Bronchus fibroblast of lung (primary cell): Measurements from ENCODE around the gene CCR4. TPM values are rescaled to one million over a fixed set of nuclear protein-coding genes. Genes with fewer than 3 reads are reported as not detected.

ENCODE experiments used
- total RNA-seq: library from RNA; depleted of rRNA; stranded (reverse); fragments of >200 nt; gene quantifications from 2 replicates; pipeline ENCODE4 v1.2.3, GENCODE V29; 2015

CCR4 gene
- total RNA-seq: not detected in 2 replicates

DNA sequence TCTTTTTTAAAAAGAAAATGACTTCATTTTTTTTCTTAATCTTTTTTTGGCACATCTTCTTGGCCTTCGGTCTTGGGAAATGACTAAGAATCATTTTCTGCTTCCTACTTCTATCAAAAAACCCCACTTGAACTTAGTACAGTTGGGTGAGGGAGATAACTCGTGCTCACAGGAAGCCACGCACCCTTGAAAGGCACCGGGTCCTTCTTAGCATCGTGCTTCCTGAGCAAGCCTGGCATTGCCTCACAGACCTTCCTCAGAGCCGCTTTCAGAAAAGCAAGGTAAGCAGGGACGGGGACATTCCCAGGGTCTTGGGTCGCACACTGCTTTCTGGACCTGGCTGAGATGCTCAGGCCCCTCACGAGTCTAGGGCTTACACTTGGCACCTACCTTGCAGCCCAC is at the start of gene CCR4:
TSS of gene CCR4 (plus strand) at position 235 of the 402 bp plus-strand sequence. CDS start 1,779 bp downstream, outside the sequence.

Other genes starting within 250 kb of the CCR4 start
- not detected in 2 replicates for gene TRIM71, start 133.6 kb upstream of the CCR4 start, total RNA-seq
- 61.8 and 63.2 TPM in 2 replicates for gene GLB1, start 145.5 kb downstream of the CCR4 start, total RNA-seq
- 1.8 and 2.1 TPM in 2 replicates for gene TMPPE, start 145.5 kb downstream of the CCR4 start, total RNA-seq
- gene CRTAP, start 162.4 kb downstream of the CCR4 start, total RNA-seq: 200 and 206 TPM in 2 replicates